IMR-90 (cell line): Measurements from ENCODE around the gene WBP1L. TPM values are rescaled to one million over a fixed set of nuclear protein-coding genes. Genes with fewer than 3 reads are reported as not detected.

Experiments used
- ATAC-seq: fragments of 200-7000 bp; cut with Tn5 transposase; 2 replicates; pipeline ENCODE4 v1.9.1; 2020; ENCODE audit warnings: low read depth, mild to moderate bottlenecking, moderate library complexity
- BruUV-seq: library from RNA; stranded (reverse); fragments of 400-500 nt; replicated peaks from 2 replicates; lab custom pipeline; 2021; lab: Mats Ljungman, UMichigan
- CTCF ChIA-PET: fragments of 300-600 bp; formaldehyde crosslinking; extraction: SDS; loops from one replicate; lab custom pipeline; 2021; ENCODE audit warnings: antibody characterized with exemption; lab: Yijun Ruan, JAX
- POLR2A ChIA-PET: fragments of 300-600 bp; sonication (Branson Sonifier 250); formaldehyde crosslinking; loops from one replicate; lab custom pipeline; 2022; ENCODE audit warnings: antibody characterized with exemption; ENCODE audit not compliant: unreplicated experiment; lab: Charles Lee
- DNase-seq: peaks from one replicate; pipeline ENCODE4 v3.0.0; 2013
- H2AFZ ChIP-seq: replicated peaks from 2 replicates; pipeline ENCODE3; 2013; ENCODE audit warnings: low read length, mild to moderate bottlenecking; ENCODE audit not compliant: poor library complexity
- H2AK5ac ChIP-seq: 2 replicates; pipeline ENCODE4 v1.6.1; 2013; ENCODE audit warnings: low read depth, low read length, inconsistent platforms
- H2AK9ac ChIP-seq: replicated peaks from 2 replicates; pipeline ENCODE3; 2013; ENCODE audit warnings: mild to moderate bottlenecking, low read depth, low read length, moderate library complexity; ENCODE audit not compliant: poor library complexity
- H2BK120ac ChIP-seq: 2 replicates; pipeline ENCODE4 v1.6.1; 2013; ENCODE audit warnings: low read depth, low read length, inconsistent platforms
- H2BK15ac ChIP-seq: 3 replicates; pipeline ENCODE4 v1.6.1; 2013; ENCODE audit warnings: low read depth, low read length, inconsistent platforms
- H2BK20ac ChIP-seq: 2 replicates; pipeline ENCODE4 v1.6.1; 2013; ENCODE audit warnings: low read depth, mild to moderate bottlenecking, inconsistent platforms, low read length, moderate library complexity
- H2BK5ac ChIP-seq: 2 replicates; pipeline ENCODE4 v1.6.1; 2013; ENCODE audit warnings: mild to moderate bottlenecking, low read depth, low read length, inconsistent platforms; ENCODE audit not compliant: poor library complexity, severe bottlenecking
- H3K14ac ChIP-seq: replicated peaks from 2 replicates; pipeline ENCODE4 v1.6.1; 2013; ENCODE audit warnings: low read depth, low read length, inconsistent platforms
- H3K18ac ChIP-seq: 2 replicates; pipeline ENCODE4 v1.6.1; 2013; ENCODE audit warnings: low read depth, low read length, control low read depth
- H3K23ac ChIP-seq: 2 replicates; pipeline ENCODE4 v1.6.1; 2013; ENCODE audit warnings: low read depth, low read length, inconsistent platforms
- H3K27ac ChIP-seq: 2 replicates; pipeline ENCODE4 v1.5.1; 2013; ENCODE audit warnings: mild to moderate bottlenecking, control low read depth, low read length; ENCODE audit not compliant: insufficient read depth
- H3K27me3 ChIP-seq: 2 replicates; pipeline ENCODE4 v1.6.1; 2013; ENCODE audit warnings: low read length; ENCODE audit not compliant: control insufficient read depth, insufficient read depth
- H3K36me3 ChIP-seq: 2 replicates; pipeline ENCODE4 v1.6.1; 2013; ENCODE audit warnings: low read length, mixed read lengths; ENCODE audit not compliant: control insufficient read depth, insufficient read depth
- H3K4ac ChIP-seq: 2 replicates; pipeline ENCODE4 v1.6.1; 2013; ENCODE audit warnings: low read depth, low read length, inconsistent platforms
- H3K4me1 ChIP-seq: 2 replicates; pipeline ENCODE4 v1.6.1; 2013; ENCODE audit warnings: low read length, mixed read lengths; ENCODE audit not compliant: control insufficient read depth, insufficient read depth
- H3K4me2 ChIP-seq: 2 replicates; pipeline ENCODE4 v1.6.1; 2013; ENCODE audit warnings: low read depth, mild to moderate bottlenecking, control low read depth, low read length, moderate library complexity
- H3K4me3 ChIP-seq: 2 replicates; pipeline ENCODE4 v1.5.1; 2013; ENCODE audit warnings: low read depth, mild to moderate bottlenecking, control low read depth, low read length, moderate library complexity; ENCODE audit not compliant: insufficient read depth
- H3K56ac ChIP-seq: 2 replicates; pipeline ENCODE4 v1.6.1; 2013; ENCODE audit warnings: low read length, inconsistent platforms; ENCODE audit not compliant: insufficient read depth; ENCODE audit errors: extremely low read depth
- H3K79me1 ChIP-seq, 2 experiments: 2 replicates each; pipeline ENCODE4 v1.6.1; 2013; ENCODE audit warnings: low read length in 2 of 2, inconsistent platforms in 1 of 2, low read depth in 1 of 2
- H3K9ac ChIP-seq: 2 replicates; pipeline ENCODE4 v1.6.1; 2013; ENCODE audit warnings: low read depth, low read length, control low read depth
- H3K9me1 ChIP-seq: 2 replicates; pipeline ENCODE4 v1.6.1; 2013; ENCODE audit warnings: low read length, inconsistent platforms; ENCODE audit not compliant: insufficient read depth
- H3K9me3 ChIP-seq: 2 replicates; pipeline ENCODE4 v1.6.1; 2013; ENCODE audit warnings: low read length; ENCODE audit not compliant: control insufficient read depth, insufficient read depth
- H4K20me1 ChIP-seq: 2 replicates; pipeline ENCODE4 v1.6.1; 2013; ENCODE audit warnings: low read length, inconsistent platforms; ENCODE audit not compliant: insufficient read depth
- H4K5ac ChIP-seq: 2 replicates; pipeline ENCODE4 v1.6.1; 2013; ENCODE audit warnings: mild to moderate bottlenecking, low read depth, low read length, control low read depth
- H4K8ac ChIP-seq, 2 experiments: 2 replicates each; pipeline ENCODE4 v1.6.1; 2013; ENCODE audit warnings: low read depth in 2 of 2, low read length in 2 of 2, control low read depth in 1 of 2, inconsistent platforms in 1 of 2
- H4K91ac ChIP-seq: 2 replicates; pipeline ENCODE4 v1.6.1; 2013; ENCODE audit warnings: low read depth, low read length, inconsistent platforms; ENCODE audit not compliant: insufficient read depth
- BHLHE40 ChIP-seq: fragments of 150-350 bp; IDR thresholded peaks from 2 replicates; pipeline ENCODE4 v1.6.1; 2016; ENCODE audit warnings: mild to moderate bottlenecking, low read depth, low read length
- CEBPB ChIP-seq: IDR thresholded peaks from 2 replicates; pipeline ENCODE4 v1.6.1; 2012; ENCODE audit warnings: low read depth, low read length, improper control_type of control experiment
- CHD1 ChIP-seq: IDR thresholded peaks from 2 replicates; pipeline ENCODE4 v1.6.1; 2012; ENCODE audit warnings: low read depth, low read length, improper control_type of control experiment
- ELK1 ChIP-seq: fragments of 150-350 bp; IDR thresholded peaks from 2 replicates; pipeline ENCODE4 v1.6.1; 2016; ENCODE audit warnings: low read depth, mild to moderate bottlenecking, low read length, moderate library complexity, borderline replicate concordance
- FOS ChIP-seq: fragments of 150-350 bp; IDR thresholded peaks from 2 replicates; pipeline ENCODE4 v1.6.1; 2016; ENCODE audit warnings: low read depth, low read length
- MAFK ChIP-seq: IDR thresholded peaks from 2 replicates; pipeline ENCODE4 v1.6.1; 2012; ENCODE audit warnings: low read depth, low read length, improper control_type of control experiment
- MAZ ChIP-seq: IDR thresholded peaks from 2 replicates; pipeline ENCODE4 v1.6.1; 2012; ENCODE audit warnings: low read depth, mild to moderate bottlenecking, low read length, improper control_type of control experiment, moderate library complexity, borderline replicate concordance
- MXI1 ChIP-seq: IDR thresholded peaks from 2 replicates; pipeline ENCODE4 v1.6.1; 2012; ENCODE audit warnings: low read depth, mild to moderate bottlenecking, low read length, moderate library complexity, borderline replicate concordance
- NFE2L2 ChIP-seq: fragments of 150-350 bp; IDR thresholded peaks from 2 replicates; pipeline ENCODE4 v1.6.1; 2016; ENCODE audit warnings: low read depth, mild to moderate bottlenecking, low read length
- POLR2A ChIP-seq: IDR thresholded peaks from 2 replicates; pipeline ENCODE4 v1.6.1; 2012; ENCODE audit warnings: mild to moderate bottlenecking, low read depth, low read length
- RAD21 ChIP-seq: IDR thresholded peaks from 2 replicates; pipeline ENCODE4 v1.6.1; 2012; ENCODE audit warnings: low read length, improper control_type of control experiment
- RCOR1 ChIP-seq: IDR thresholded peaks from 2 replicates; pipeline ENCODE4 v1.6.1; 2012; ENCODE audit warnings: mild to moderate bottlenecking, low read length, improper control_type of control experiment; ENCODE audit not compliant: insufficient replicate concordance
- RFX5 ChIP-seq: IDR thresholded peaks from 2 replicates; pipeline ENCODE4 v1.8.0; 2012; ENCODE audit warnings: low read depth, mild to moderate bottlenecking, low read length, moderate library complexity
- SMC3 ChIP-seq: fragments of 150-350 bp; IDR thresholded peaks from 2 replicates; pipeline ENCODE4 v1.6.1; 2016; ENCODE audit warnings: low read depth, mild to moderate bottlenecking, antibody characterized with exemption, low read length, moderate library complexity
- USF2 ChIP-seq: fragments of 150-350 bp; IDR thresholded peaks from 2 replicates; pipeline ENCODE4 v1.6.1; 2017; ENCODE audit warnings: mild to moderate bottlenecking, antibody characterized with exemption, low read length, low read depth
- WGBS, 2 experiments: methylation state at CpG; one replicate each; pipeline versions ENCODE4 v1.1.5 to v1.1.7; 2013; ENCODE audit warnings: missing lambda C conversion rate in 2 of 2; ENCODE audit not compliant: insufficient read length in 1 of 2; ENCODE audit errors: extremely low coverage in 2 of 2; 5-methylcytosine and 5-hydroxymethylcytosine counted together
- dilution Hi-C: fragments of 300-500 bp; cut with HindIII; formaldehyde crosslinking; loops from one replicate; pipeline ENCODE4 v1.14.3; 2018; ENCODE audit warnings: low sequenced_read_pairs; ENCODE audit not compliant: unreplicated experiment
- in situ Hi-C: fragments of 300-500 bp; cut with MboI; formaldehyde crosslinking; loops from 3 replicates; pipeline ENCODE4 v1.14.3; 2019; ENCODE audit warnings: low sequenced_read_pairs, inconsistent platforms, mixed read lengths
- intact Hi-C: fragments of 100-400 bp; cut with micrococcal nuclease; formaldehyde crosslinking; loops from 2 replicates; pipeline ENCODE4 v1.10.0; 2022
- polyA plus RNA-seq, 3 experiments: library from polyadenylated mRNA; depleted of rRNA; stranded (reverse); fragments of >200 nt; gene quantifications; 2 replicates each; pipeline ENCODE4 v1.2.3, GENCODE V29; 2012; ENCODE audit warnings: low replicate concordance in 1 of 3
- total RNA-seq: library from RNA; depleted of rRNA; stranded (reverse); fragments of >200 nt; gene quantifications from 2 replicates; pipeline ENCODE4 v1.2.3, GENCODE V29; 2012
- TF ChIP-seq, protein P1 (sequence below): conservative IDR thresholded peaks from 2 replicates; pipeline ENCODE4 v1.5.1; 2012; ENCODE audit warnings: mild to moderate bottlenecking, low read depth, low read length, improper control_type of control experiment

Gene WBP1L
- total and polyA plus RNA-seq, 2 of the 4 experiments (the other 2 are of a cell fraction): 20.7 to 31.0 TPM

DNA sequence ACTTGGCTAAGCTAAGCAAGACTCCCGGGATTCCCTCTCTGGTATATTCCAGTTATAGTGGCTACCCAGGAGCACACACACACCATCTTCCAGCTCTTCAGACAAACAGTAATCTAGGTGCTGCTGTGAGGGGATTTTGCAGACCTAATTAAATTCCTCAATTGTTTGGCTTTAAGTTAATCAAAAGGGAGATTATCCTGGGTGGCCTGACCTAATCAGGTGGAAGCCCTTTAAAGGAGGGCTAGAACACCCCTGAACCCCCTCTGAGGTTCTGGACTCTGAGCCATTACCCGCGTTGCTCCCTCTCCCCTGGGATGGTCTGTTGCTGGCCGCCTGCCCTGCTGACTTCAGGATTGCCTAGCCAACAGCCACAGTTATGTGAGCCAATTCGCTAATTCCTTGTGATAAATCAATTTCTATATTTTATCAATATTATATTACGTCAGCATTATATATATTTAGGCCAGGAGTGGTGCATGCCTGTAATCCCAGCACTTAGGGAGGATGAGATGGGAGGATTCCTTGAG lies 22.9 kb upstream of the WBP1L start:
- intact Hi-C loops (loop anchor here (10.0 kb wide), 1 partner anchor 524 kb away; the partner anchor contains the start of gene RPEL1), in situ Hi-C loops (no loop called here), dilution Hi-C loops (no loop called here)
- H4K8ac ChIP-seq: no peak overlapping the region
- no peak overlapping the region for H3K56ac ChIP-seq
- H3K4me3 ChIP-seq: no peak overlapping the region
- CTCF ChIA-PET: interaction anchor here (0.6 kb wide), 1 partner anchor 379 kb away, joined by 3 read pairs; no protein-coding TSS in a partner anchor
- peak overlapping the region; percentile 39 for H2BK120ac ChIP-seq
- H4K91ac ChIP-seq: no peak overlapping the region
- no peak overlapping the region for H3K9ac ChIP-seq
- peaks cover 23 to 36% of the 10 kb centered on the region in 2 experiments for H3K79me1 ChIP-seq
- no peak for DNase-seq
- H3K4me2 ChIP-seq: no peak overlapping the region
- peaks cover 7% of the 10 kb centered on the region; the same call in 1 of the 2 replicates for H3K9me1 ChIP-seq
- H3K4ac ChIP-seq: no peak overlapping the region
- H4K5ac ChIP-seq: no peak overlapping the region
- H3K27ac ChIP-seq: no peak overlapping the region
- no peak for TF ChIP-seq BHLHE40
- TF ChIP-seq, protein P1, sequence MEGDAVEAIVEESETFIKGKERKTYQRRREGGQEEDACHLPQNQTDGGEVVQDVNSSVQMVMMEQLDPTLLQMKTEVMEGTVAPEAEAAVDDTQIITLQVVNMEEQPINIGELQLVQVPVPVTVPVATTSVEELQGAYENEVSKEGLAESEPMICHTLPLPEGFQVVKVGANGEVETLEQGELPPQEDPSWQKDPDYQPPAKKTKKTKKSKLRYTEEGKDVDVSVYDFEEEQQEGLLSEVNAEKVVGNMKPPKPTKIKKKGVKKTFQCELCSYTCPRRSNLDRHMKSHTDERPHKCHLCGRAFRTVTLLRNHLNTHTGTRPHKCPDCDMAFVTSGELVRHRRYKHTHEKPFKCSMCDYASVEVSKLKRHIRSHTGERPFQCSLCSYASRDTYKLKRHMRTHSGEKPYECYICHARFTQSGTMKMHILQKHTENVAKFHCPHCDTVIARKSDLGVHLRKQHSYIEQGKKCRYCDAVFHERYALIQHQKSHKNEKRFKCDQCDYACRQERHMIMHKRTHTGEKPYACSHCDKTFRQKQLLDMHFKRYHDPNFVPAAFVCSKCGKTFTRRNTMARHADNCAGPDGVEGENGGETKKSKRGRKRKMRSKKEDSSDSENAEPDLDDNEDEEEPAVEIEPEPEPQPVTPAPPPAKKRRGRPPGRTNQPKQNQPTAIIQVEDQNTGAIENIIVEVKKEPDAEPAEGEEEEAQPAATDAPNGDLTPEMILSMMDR: no peak
- no peak for TF ChIP-seq MAZ
- no peak for TF ChIP-seq ELK1
- no peak for TF ChIP-seq CEBPB
- TF ChIP-seq NFE2L2: no peak
- no peak for TF ChIP-seq MXI1
- TF ChIP-seq RFX5: no peak
- TF ChIP-seq MAFK: no peak
- TF ChIP-seq CHD1: no peak
- TF ChIP-seq SMC3: no peak
- TF ChIP-seq RAD21: no peak
- no peak for TF ChIP-seq FOS
- no peak for TF ChIP-seq USF2
- TF ChIP-seq RCOR1: no peak
- TF ChIP-seq POLR2A: no peak
- H2BK5ac ChIP-seq: no peak overlapping the region
- peak overlapping the region; percentile 24; the same call in 1 of the 2 replicates for H2BK20ac ChIP-seq
- H3K36me3 ChIP-seq: no peaks in the 10 kb centered on the region
- H3K9me3 ChIP-seq: no peaks in the 10 kb centered on the region
- no peaks in the 10 kb centered on the region for H3K27me3 ChIP-seq
- H3K18ac ChIP-seq: peak overlapping the region; percentile 60; the same call in 1 of the 2 replicates
- no peak overlapping the region for H2AK9ac ChIP-seq
- POLR2A ChIA-PET: no interaction called here
- no peak overlapping the region for H2AK5ac ChIP-seq
- no peak overlapping the region for H2BK15ac ChIP-seq
- peaks cover 7% of the 10 kb centered on the region for H3K4me1 ChIP-seq
- 0 out of 2 replicates have a peak overlapping the region, but pooled peaks have one; percentile 40 for H3K14ac ChIP-seq
- ATAC-seq: no peak
- H3K23ac ChIP-seq: 0 out of 2 replicates have a peak overlapping the region, but pooled peaks have one; percentile 42
- BruUV-seq: no TSS peak
- H4K20me1 ChIP-seq: peaks cover 3% of the 10 kb centered on the region; the same call in 1 of the 2 replicates
- H2AFZ ChIP-seq: no peak overlapping the region
- no CpG with 5 or more reads among the region's 6 CpGs for WGBS, 2 experiments
